ENCODE results near the gene KIAA0232.

The KIAA0232 gene

GRCh38 chr4:6880691-6881090 lies 98.2 kb downstream of the KIAA0232 start:
- TF ChIP-seq, protein P1, sequence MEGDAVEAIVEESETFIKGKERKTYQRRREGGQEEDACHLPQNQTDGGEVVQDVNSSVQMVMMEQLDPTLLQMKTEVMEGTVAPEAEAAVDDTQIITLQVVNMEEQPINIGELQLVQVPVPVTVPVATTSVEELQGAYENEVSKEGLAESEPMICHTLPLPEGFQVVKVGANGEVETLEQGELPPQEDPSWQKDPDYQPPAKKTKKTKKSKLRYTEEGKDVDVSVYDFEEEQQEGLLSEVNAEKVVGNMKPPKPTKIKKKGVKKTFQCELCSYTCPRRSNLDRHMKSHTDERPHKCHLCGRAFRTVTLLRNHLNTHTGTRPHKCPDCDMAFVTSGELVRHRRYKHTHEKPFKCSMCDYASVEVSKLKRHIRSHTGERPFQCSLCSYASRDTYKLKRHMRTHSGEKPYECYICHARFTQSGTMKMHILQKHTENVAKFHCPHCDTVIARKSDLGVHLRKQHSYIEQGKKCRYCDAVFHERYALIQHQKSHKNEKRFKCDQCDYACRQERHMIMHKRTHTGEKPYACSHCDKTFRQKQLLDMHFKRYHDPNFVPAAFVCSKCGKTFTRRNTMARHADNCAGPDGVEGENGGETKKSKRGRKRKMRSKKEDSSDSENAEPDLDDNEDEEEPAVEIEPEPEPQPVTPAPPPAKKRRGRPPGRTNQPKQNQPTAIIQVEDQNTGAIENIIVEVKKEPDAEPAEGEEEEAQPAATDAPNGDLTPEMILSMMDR (IDR thresholded peaks at IDR 0.05): no peak

- TF ChIP-seq, protein P1 (IDR thresholded peaks at IDR 0.05): no peak
These were observed 99.4 kb downstream of the KIAA0232 start for GRCh38 chr4:6881908-6882307.

DNA sequence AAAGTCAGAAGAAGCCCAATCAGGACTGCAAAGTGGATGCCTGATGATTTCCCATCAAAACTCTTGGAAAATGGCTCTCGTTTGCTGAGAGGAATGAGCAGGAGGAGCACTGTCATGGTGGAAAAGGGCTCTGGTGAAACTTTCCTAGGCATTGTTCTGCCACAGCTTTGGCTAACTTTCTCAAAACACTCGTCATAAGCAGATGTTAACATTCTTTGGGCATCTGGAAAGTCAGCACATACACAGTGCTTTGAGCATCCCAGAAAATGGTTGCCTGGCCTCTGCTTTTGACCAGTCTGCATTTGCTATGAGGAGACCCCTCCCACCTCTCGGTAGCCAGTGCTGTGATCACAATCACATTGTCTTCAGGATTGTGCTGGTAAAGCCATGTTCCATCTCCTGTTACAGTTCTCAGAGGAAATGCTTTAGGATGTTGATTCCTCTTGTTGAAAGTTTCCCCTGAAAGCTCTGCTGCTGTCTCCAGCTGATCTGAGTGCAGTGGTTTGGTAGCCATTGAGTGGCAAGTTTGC lies 101.9 kb downstream of the KIAA0232 start:
- TF ChIP-seq, protein P1 (IDR thresholded peaks at IDR 0.05): no peak

GRCh38 chr4:6885953-6886557 lies 103.5 kb downstream of the KIAA0232 start:
- TF ChIP-seq, protein P1 (IDR thresholded peaks at IDR 0.05): no peak

- TF ChIP-seq, protein P1 (IDR thresholded peaks at IDR 0.05): no peak
These were observed 104.4 kb downstream of the KIAA0232 start for GRCh38 chr4:6886886-6887285.

- TF ChIP-seq, protein P1 (IDR thresholded peaks at IDR 0.05): no peak
These were observed 105.3 kb downstream of the KIAA0232 start for GRCh38 chr4:6887591-6888371.

- TF ChIP-seq, protein P1 (IDR thresholded peaks at IDR 0.05): no peak
These were observed 106.1 kb downstream of the KIAA0232 start for GRCh38 chr4:6888506-6889071.

All from LNCAP (cell line).